ENCODE results near the gene TANC1.

TANC1 gene

DNA sequence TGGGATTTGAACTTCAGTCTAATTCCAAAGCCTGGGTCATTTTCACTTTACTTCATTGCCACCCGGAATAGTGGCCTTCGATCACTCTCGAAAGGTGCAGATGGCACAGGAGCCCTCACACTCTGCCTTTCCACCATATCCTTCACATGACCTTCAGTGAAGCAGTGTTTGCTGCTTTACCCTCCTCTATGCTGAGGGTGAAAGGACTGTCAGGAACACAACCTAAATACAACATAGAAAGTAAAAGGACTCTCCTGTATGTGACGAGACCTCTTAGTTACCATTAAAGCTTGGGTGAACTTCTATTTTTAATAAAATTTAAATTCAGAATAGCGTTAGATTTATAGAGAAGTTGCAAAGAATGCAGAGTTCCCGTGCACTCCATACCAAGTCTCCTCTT, 148.5 kb downstream of the TANC1 start:
- H3K18ac ChIP-seq (ENCODE audit: low read length): no peak overlapping the region
- H3K4me2 ChIP-seq (ENCODE audit: insufficient read depth, low read length, poor library complexity, severe bottlenecking): no peak overlapping the region
- H2AFZ ChIP-seq (ENCODE audit: low read length): no peak overlapping the region
- no peak overlapping the region for H4K91ac ChIP-seq (ENCODE audit: low read depth, low read length, poor library complexity)
- no CpG with 5 or more reads among the region's 6 CpGs for WGBS, 2 donors (ENCODE audit: extremely low coverage in 2 of 2, insufficient read length in 2 of 2, insufficient replicate concordance in 1 of 2)
- no peak overlapping the region for H3K14ac ChIP-seq (ENCODE audit: low read length)
- H3K27me3 ChIP-seq (ENCODE audit: control insufficient read depth in 3 of 3, insufficient read depth in 3 of 3, low read depth in 1 of 3, low read length in 3 of 3): no peaks in the 10 kb centered on the region
- H3K27ac ChIP-seq (replicated peaks; ENCODE audit: low read length): no peak overlapping the region
- DNase-seq (ENCODE audit: low spot score): no peak
- no peak overlapping the region for H3K4ac ChIP-seq (ENCODE audit: low read length)
- H3K9me3 ChIP-seq (replicated peaks in 1 of 2; ENCODE audit: control insufficient read depth in 2 of 2, insufficient read depth in 1 of 2, low read depth in 1 of 2, low read length in 2 of 2): no peaks in the 10 kb centered on the region
- H3K79me1 ChIP-seq (ENCODE audit: low read depth, low read length): no peaks in the 10 kb centered on the region
- H2BK5ac ChIP-seq (ENCODE audit: low read length): no peak overlapping the region
- H3K4me1 ChIP-seq (ENCODE audit: control insufficient read depth in 2 of 2, insufficient read depth in 1 of 2, low read depth in 1 of 2, low read length in 2 of 2): peaks cover 0 to 4% of the 10 kb centered on the region in 2 donors
- H3K4me3 ChIP-seq (ENCODE audit: low read length in 2 of 2): no peak overlapping the region
- no peak overlapping the region for H4K8ac ChIP-seq (ENCODE audit: low read depth, low read length)
- no peak overlapping the region for H2BK12ac ChIP-seq (ENCODE audit: low read length)
- H3K36me3 ChIP-seq (replicated peaks in 1 of 2; ENCODE audit: control insufficient read depth in 2 of 2, insufficient read depth in 2 of 2, low read length in 2 of 2): no peaks in the 10 kb centered on the region
- H2BK120ac ChIP-seq (ENCODE audit: low read depth, low read length): no peak overlapping the region
- no peak overlapping the region for H2AK5ac ChIP-seq (ENCODE audit: low read depth, low read length)
- H2BK15ac ChIP-seq (ENCODE audit: low read length): no peak overlapping the region
- H3K23ac ChIP-seq (ENCODE audit: low read depth, low read length, poor library complexity): no peak overlapping the region
- H3K9ac ChIP-seq (ENCODE audit: low read depth, low read length, poor library complexity): no peak overlapping the region

DNA sequence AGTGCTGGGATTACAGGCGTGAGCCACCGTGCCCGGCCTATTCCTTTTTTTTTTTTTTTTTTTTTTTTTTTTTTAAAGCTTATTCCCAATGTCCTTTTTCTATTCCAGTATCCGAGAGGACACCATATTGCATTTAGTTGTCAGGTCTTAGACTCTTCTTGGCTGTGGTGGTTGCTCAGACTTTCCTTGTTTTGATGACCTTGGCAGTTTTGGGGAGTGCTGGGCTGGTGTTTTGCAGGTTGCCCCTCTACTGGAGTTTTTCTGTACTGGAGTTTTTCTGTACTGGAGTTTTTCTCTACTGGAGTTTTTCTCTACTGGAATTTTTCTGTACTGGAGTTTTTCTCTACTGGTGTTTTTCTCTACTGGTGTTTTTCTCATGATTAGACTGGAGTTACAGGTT, 149.2 kb downstream of the TANC1 start:
- H2BK5ac ChIP-seq (ENCODE audit: low read length): no peak overlapping the region
- H3K27ac ChIP-seq (replicated peaks; ENCODE audit: low read length): no peak overlapping the region
- H3K79me1 ChIP-seq (ENCODE audit: low read depth, low read length): no peaks in the 10 kb centered on the region
- H2AK5ac ChIP-seq (ENCODE audit: low read depth, low read length): no peak overlapping the region
- no CpG with 5 or more reads among the region's 4 CpGs for WGBS, 2 donors (ENCODE audit: extremely low coverage in 2 of 2, insufficient read length in 2 of 2, insufficient replicate concordance in 1 of 2)
- H2BK15ac ChIP-seq (ENCODE audit: low read length): no peak overlapping the region
- no peak overlapping the region for H3K18ac ChIP-seq (ENCODE audit: low read length)
- H3K4me1 ChIP-seq (ENCODE audit: control insufficient read depth in 2 of 2, insufficient read depth in 1 of 2, low read depth in 1 of 2, low read length in 2 of 2): peaks cover 0 to 4% of the 10 kb centered on the region in 2 donors
- no peak overlapping the region for H2AFZ ChIP-seq (ENCODE audit: low read length)
- no peak overlapping the region for H3K14ac ChIP-seq (ENCODE audit: low read length)
- H3K4ac ChIP-seq (ENCODE audit: low read length): no peak overlapping the region
- H4K91ac ChIP-seq (ENCODE audit: low read depth, low read length, poor library complexity): no peak overlapping the region
- no peak overlapping the region for H3K9ac ChIP-seq (ENCODE audit: low read depth, low read length, poor library complexity)
- H3K4me3 ChIP-seq (ENCODE audit: low read length in 2 of 2): no peak overlapping the region
- H3K23ac ChIP-seq (ENCODE audit: low read depth, low read length, poor library complexity): no peak overlapping the region
- H3K4me2 ChIP-seq (ENCODE audit: insufficient read depth, low read length, poor library complexity, severe bottlenecking): no peak overlapping the region
- peaks cover 0 to 2% of the 10 kb centered on the region in 2 donors for H3K9me3 ChIP-seq (replicated peaks in 1 of 2; ENCODE audit: control insufficient read depth in 2 of 2, insufficient read depth in 1 of 2, low read depth in 1 of 2, low read length in 2 of 2)
- no peak overlapping the region for H4K8ac ChIP-seq (ENCODE audit: low read depth, low read length)
- H2BK120ac ChIP-seq (ENCODE audit: low read depth, low read length): no peak overlapping the region
- H3K27me3 ChIP-seq (ENCODE audit: control insufficient read depth in 3 of 3, insufficient read depth in 3 of 3, low read depth in 1 of 3, low read length in 3 of 3): no peaks in the 10 kb centered on the region
- no peak for DNase-seq (ENCODE audit: low spot score)
- no peaks in the 10 kb centered on the region for H3K36me3 ChIP-seq (replicated peaks in 1 of 2; ENCODE audit: control insufficient read depth in 2 of 2, insufficient read depth in 2 of 2, low read length in 2 of 2)
- no peak overlapping the region for H2BK12ac ChIP-seq (ENCODE audit: low read length)

DNA sequence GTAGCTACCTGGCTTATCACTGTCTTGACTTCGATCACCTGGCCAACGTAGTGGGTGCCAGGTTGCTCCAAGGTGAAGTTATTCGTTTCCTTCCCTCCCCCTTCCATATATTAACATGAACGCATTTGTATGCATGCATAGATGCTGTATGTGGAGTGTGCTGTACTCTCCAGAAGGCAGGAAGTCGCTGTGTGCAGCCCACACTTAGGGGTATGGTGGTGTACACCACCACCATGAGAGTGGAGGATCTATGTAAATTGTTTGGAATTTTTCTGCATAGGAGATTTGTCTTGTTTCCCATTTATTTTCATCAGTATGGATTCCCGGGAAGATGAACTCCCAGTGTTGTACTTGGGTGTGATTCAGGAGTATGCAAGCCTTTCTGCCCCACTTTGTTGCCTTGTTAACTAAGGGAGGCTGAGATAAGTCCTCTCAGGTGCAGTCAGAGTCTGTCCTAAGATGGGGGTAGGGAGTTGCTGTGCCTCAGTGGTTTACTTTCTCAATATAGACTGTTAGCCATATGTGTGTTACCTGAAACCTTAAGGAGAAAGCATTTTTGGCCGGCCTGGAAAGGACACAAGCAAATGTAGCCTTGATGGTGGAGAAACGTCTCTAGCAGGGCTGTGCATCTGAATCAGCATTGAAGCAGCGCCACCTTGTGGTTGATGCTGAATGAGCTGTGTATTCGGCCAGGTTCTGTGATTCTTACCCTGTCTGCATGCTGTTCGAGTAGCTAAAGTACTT, 149.8 kb downstream of the TANC1 start:
- Histone ChIP-seq H3K18ac (ENCODE audit: low read length) (no peak overlapping the region), H2AFZ (ENCODE audit: low read length) (no peak overlapping the region), H4K91ac (ENCODE audit: low read depth, low read length, poor library complexity) (no peak overlapping the region), H3K9ac (ENCODE audit: low read depth, low read length, poor library complexity) (no peak overlapping the region), H2BK12ac (ENCODE audit: low read length) (no peak overlapping the region), H4K8ac (ENCODE audit: low read depth, low read length) (no peak overlapping the region), H2BK15ac (ENCODE audit: low read length) (no peak overlapping the region), H3K4ac (ENCODE audit: low read length) (no peak overlapping the region), H3K14ac (ENCODE audit: low read length) (no peak overlapping the region), H3K4me2 (ENCODE audit: insufficient read depth, low read length, poor library complexity, severe bottlenecking) (no peak overlapping the region), H3K79me1 (ENCODE audit: low read depth, low read length) (no peaks in the 10 kb centered on the region), H2BK5ac (ENCODE audit: low read length) (no peak overlapping the region), H3K36me3 (replicated peaks in 1 of 2; ENCODE audit: control insufficient read depth in 2 of 2, insufficient read depth in 2 of 2, low read length in 2 of 2) (no peaks in the 10 kb centered on the region), H2BK120ac (ENCODE audit: low read depth, low read length) (no peak overlapping the region), H3K9me3 (replicated peaks in 1 of 2; ENCODE audit: control insufficient read depth in 2 of 2, insufficient read depth in 1 of 2, low read depth in 1 of 2, low read length in 2 of 2) (peaks cover 0 to 2% of the 10 kb centered on the region in 2 donors), H2AK5ac (ENCODE audit: low read depth, low read length) (no peak overlapping the region), H3K27ac (replicated peaks; ENCODE audit: low read length) (no peak overlapping the region), H3K23ac (ENCODE audit: low read depth, low read length, poor library complexity) (no peak overlapping the region), H3K4me1 (ENCODE audit: control insufficient read depth in 2 of 2, insufficient read depth in 1 of 2, low read depth in 1 of 2, low read length in 2 of 2) (peaks cover 0 to 4% of the 10 kb centered on the region in 2 donors), H3K27me3 (ENCODE audit: control insufficient read depth in 3 of 3, insufficient read depth in 3 of 3, low read depth in 1 of 3, low read length in 3 of 3) (no peaks in the 10 kb centered on the region), H3K4me3 (ENCODE audit: low read length in 2 of 2) (no peak overlapping the region)
- DNase-seq (ENCODE audit: low spot score): peak; percentile 83
- WGBS, 2 donors (ENCODE audit: extremely low coverage in 2 of 2, insufficient read length in 2 of 2, insufficient replicate concordance in 1 of 2): no CpG with 5 or more reads among the region's 11 CpGs

GRCh38 chr2:159118859-159119500, 150.5 kb downstream of the TANC1 start:
- H2AK5ac ChIP-seq (ENCODE audit: low read depth, low read length): no peak overlapping the region
- no peak overlapping the region for H2AFZ ChIP-seq (ENCODE audit: low read length)
- no peak overlapping the region for H2BK12ac ChIP-seq (ENCODE audit: low read length)
- no peak overlapping the region for H4K91ac ChIP-seq (ENCODE audit: low read depth, low read length, poor library complexity)
- H3K4ac ChIP-seq (ENCODE audit: low read length): no peak overlapping the region
- peaks cover 0 to 4% of the 10 kb centered on the region in 2 donors for H3K4me1 ChIP-seq (ENCODE audit: control insufficient read depth in 2 of 2, insufficient read depth in 1 of 2, low read depth in 1 of 2, low read length in 2 of 2)
- WGBS, 2 donors (ENCODE audit: extremely low coverage in 2 of 2, insufficient read length in 2 of 2, insufficient replicate concordance in 1 of 2): no CpG with 5 or more reads among the region's 2 CpGs
- no peak overlapping the region for H3K4me2 ChIP-seq (ENCODE audit: insufficient read depth, low read length, poor library complexity, severe bottlenecking)
- H3K4me3 ChIP-seq (ENCODE audit: low read length in 2 of 2): no peak overlapping the region
- no peak overlapping the region for H3K27ac ChIP-seq (replicated peaks; ENCODE audit: low read length)
- no peak for DNase-seq (ENCODE audit: low spot score)
- H3K18ac ChIP-seq (ENCODE audit: low read length): no peak overlapping the region
- no peak overlapping the region for H4K8ac ChIP-seq (ENCODE audit: low read depth, low read length)
- H3K9ac ChIP-seq (ENCODE audit: low read depth, low read length, poor library complexity): no peak overlapping the region
- H2BK15ac ChIP-seq (ENCODE audit: low read length): no peak overlapping the region
- peaks cover 0 to 2% of the 10 kb centered on the region in 2 donors for H3K9me3 ChIP-seq (replicated peaks in 1 of 2; ENCODE audit: control insufficient read depth in 2 of 2, insufficient read depth in 1 of 2, low read depth in 1 of 2, low read length in 2 of 2)
- H2BK120ac ChIP-seq (ENCODE audit: low read depth, low read length): no peak overlapping the region
- H3K36me3 ChIP-seq (replicated peaks in 1 of 2; ENCODE audit: control insufficient read depth in 2 of 2, insufficient read depth in 2 of 2, low read length in 2 of 2): no peaks in the 10 kb centered on the region
- H3K23ac ChIP-seq (ENCODE audit: low read depth, low read length, poor library complexity): no peak overlapping the region
- H3K27me3 ChIP-seq (ENCODE audit: control insufficient read depth in 3 of 3, insufficient read depth in 3 of 3, low read depth in 1 of 3, low read length in 3 of 3): no peaks in the 10 kb centered on the region
- H3K14ac ChIP-seq (ENCODE audit: low read length): no peak overlapping the region
- no peaks in the 10 kb centered on the region for H3K79me1 ChIP-seq (ENCODE audit: low read depth, low read length)
- H2BK5ac ChIP-seq (ENCODE audit: low read length): no peak overlapping the region
